Measurements from ENCODE around the gene RNF223.

DNA sequence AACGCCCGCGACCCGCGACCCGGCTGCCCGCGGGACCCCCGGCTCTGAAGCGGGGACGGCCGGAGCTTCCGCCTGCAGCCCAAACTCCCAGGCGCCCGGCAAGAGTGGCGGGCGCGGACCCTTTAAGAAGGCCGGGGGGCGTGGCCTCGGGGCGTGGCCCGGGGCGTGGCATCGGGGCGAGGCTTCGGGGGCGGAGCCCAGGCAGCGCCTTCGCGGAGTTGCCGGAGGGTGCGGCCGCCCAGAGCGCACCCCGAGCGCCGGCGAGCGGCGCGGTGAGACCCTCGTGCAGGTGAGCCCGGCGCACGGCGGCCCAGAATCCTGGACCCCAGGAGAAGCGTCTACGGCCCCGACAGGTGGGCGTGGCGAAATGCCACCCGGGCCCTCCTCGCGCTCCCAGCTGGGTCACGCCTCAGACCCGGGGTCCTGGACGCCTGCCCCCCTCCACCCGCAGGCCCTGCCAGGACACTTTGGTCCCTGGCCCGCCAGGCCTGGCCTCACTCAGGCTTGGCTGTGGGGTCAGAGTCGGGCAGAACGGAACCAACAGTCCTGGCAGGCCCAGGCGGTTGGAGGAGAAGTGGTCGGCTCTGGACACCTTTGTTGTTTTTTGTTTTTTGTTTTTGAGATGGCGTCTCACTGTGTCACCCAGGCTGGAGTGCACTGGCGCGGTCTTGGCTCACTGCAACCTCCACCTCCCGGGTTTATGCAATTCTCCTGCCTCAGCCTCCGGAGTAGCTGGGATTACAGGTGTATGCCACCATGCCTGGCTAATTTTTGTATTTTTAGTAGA is 14.4 kb downstream of the RNF223 start:
- TF ChIP-seq, protein P1, sequence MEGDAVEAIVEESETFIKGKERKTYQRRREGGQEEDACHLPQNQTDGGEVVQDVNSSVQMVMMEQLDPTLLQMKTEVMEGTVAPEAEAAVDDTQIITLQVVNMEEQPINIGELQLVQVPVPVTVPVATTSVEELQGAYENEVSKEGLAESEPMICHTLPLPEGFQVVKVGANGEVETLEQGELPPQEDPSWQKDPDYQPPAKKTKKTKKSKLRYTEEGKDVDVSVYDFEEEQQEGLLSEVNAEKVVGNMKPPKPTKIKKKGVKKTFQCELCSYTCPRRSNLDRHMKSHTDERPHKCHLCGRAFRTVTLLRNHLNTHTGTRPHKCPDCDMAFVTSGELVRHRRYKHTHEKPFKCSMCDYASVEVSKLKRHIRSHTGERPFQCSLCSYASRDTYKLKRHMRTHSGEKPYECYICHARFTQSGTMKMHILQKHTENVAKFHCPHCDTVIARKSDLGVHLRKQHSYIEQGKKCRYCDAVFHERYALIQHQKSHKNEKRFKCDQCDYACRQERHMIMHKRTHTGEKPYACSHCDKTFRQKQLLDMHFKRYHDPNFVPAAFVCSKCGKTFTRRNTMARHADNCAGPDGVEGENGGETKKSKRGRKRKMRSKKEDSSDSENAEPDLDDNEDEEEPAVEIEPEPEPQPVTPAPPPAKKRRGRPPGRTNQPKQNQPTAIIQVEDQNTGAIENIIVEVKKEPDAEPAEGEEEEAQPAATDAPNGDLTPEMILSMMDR (IDR thresholded peaks at IDR 0.05; ENCODE audit: extremely low read depth in 1 of 2, insufficient read depth in 1 of 2, low read depth in 1 of 2, low read length in 2 of 2) = no peak
- TF ChIP-seq JUN (IDR thresholded peaks at IDR 0.05; ENCODE audit: borderline replicate concordance, insufficient read depth, insufficient read length, low read depth) = no peak
- no peak for TF ChIP-seq FOS (IDR thresholded peaks at IDR 0.05; ENCODE audit: borderline replicate concordance, insufficient read depth, low read length)
- TF ChIP-seq, protein P2, sequence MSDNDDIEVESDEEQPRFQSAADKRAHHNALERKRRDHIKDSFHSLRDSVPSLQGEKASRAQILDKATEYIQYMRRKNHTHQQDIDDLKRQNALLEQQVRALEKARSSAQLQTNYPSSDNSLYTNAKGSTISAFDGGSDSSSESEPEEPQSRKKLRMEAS (IDR thresholded peaks at IDR 0.05; ENCODE audit: insufficient read depth, insufficient read length) = no peak
- TF ChIP-seq POLR2AphosphoS5 (IDR thresholded peaks at IDR 0.05; ENCODE audit: insufficient read depth, low read depth, low read length) = peak; percentile 35
- TF ChIP-seq POLR2A (IDR thresholded peaks at IDR 0.05; ENCODE audit: low read depth, low read length) = no peak
- no peak for TF ChIP-seq MYC (IDR thresholded peaks at IDR 0.05; ENCODE audit: low read depth, low read length)
- TF ChIP-seq EZH2 (IDR thresholded peaks at IDR 0.05; ENCODE audit: borderline replicate concordance, low read depth, low read length, severe bottlenecking) = no peak
